D721Med (cell line): Measurements from ENCODE around the gene RSPH9.
"Not testable (repeated sequence)": the region's sequence is repeated elsewhere in the genome, so short reads cannot be mapped to it uniquely, and the experiment has no call there.

Source experiments
- DNase-seq: peaks from one replicate; pipeline ENCODE4 v3.0.0; 2011; ENCODE audit warnings: low spot score; ENCODE audit not compliant: insufficient read length
- FAIRE-seq: peaks from 2 replicates; lab custom pipeline; 2011; peaks lifted over from hg19 to GRCh38; lab: Jason Lieb, UNC
- TF ChIP-seq, protein P1 (sequence below): IDR thresholded peaks from 2 replicates; pipeline ENCODE4 v1.5.1; 2012; ENCODE audit warnings: mild to moderate bottlenecking, control low read depth; ENCODE audit not compliant: insufficient read depth; ENCODE audit errors: missing control alignments

The RSPH9 gene

DNA sequence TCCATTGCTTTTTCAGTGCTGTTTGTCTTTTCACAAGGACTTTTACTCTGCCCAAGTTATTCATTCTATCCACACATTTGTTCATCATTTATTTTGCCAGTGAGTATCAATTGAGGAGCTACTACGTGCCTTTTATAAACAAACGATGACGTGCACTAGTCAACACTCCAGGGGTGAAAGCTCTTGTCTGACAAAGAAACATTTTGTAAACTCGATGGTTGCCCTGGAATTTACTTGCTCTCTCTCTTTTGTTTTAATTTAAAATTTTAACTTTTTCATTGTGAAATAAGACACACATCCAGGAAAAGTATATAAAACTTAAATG lies 51.1 kb downstream of the RSPH9 start:
- no peak for DNase-seq
- FAIRE-seq: no peak
- TF ChIP-seq, protein P1, sequence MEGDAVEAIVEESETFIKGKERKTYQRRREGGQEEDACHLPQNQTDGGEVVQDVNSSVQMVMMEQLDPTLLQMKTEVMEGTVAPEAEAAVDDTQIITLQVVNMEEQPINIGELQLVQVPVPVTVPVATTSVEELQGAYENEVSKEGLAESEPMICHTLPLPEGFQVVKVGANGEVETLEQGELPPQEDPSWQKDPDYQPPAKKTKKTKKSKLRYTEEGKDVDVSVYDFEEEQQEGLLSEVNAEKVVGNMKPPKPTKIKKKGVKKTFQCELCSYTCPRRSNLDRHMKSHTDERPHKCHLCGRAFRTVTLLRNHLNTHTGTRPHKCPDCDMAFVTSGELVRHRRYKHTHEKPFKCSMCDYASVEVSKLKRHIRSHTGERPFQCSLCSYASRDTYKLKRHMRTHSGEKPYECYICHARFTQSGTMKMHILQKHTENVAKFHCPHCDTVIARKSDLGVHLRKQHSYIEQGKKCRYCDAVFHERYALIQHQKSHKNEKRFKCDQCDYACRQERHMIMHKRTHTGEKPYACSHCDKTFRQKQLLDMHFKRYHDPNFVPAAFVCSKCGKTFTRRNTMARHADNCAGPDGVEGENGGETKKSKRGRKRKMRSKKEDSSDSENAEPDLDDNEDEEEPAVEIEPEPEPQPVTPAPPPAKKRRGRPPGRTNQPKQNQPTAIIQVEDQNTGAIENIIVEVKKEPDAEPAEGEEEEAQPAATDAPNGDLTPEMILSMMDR: no peak

DNA sequence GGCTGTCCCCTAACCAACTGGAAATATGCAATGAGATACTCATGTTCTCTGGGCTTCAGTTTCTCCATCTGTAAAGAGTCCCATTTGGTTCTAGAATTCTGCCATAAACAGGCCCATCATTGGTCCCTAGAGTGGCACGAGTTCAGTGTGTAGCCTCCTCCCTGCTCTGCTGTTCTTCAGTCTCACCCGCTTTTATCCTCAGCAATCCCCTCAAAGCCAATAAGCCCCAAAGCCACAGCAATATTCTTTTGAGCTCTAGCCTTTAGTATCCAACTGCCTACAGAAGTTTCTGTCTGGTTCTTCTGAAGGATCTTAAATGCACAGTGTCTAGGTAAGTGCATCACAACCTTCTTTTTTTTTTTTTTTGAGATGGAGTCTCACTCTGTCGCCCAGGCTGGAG lies 52.6 kb downstream of the RSPH9 start:
- DNase-seq: peak; percentile 49
- no peak for FAIRE-seq
- TF ChIP-seq, protein P1: no peak

DNA sequence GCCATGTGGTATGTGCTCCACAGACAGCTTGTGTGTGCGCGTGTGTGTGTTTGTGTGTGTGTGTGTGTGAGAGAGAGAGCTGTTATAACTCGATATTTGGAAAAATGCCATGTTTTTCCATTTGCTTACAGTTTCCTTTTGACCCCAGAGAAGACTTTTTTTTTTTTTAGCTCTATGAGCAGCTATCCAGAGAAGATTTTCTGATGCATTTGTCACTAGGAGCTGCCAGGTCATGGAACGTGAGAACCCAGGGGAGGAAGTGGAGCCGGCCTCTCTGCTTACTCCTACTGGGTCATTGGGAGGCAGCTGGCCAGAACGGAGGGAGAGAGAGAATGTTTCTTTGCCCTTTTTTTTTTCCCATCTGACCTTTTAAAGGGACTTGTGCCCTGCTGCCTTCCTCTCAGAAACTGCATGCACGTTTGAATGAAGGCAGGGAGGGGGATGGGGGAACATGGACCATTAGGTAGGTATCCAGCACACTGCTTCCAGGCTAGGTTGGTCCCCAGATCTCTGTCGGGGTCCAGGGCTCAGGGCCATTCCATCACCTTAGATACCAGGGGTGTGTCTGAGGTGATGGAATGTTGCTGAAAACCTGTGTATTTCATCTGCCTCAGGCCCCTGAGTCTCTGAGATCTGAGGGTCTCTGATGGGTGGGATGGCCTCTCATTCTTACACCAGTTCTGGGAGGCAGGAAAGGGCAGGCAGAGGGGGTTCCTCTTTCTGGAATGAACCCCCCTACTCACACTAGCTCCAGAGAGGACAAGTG lies 53.9 kb downstream of the RSPH9 start:
- DNase-seq: no peak
- TF ChIP-seq, protein P1: no peak
- FAIRE-seq: no peak

DNA sequence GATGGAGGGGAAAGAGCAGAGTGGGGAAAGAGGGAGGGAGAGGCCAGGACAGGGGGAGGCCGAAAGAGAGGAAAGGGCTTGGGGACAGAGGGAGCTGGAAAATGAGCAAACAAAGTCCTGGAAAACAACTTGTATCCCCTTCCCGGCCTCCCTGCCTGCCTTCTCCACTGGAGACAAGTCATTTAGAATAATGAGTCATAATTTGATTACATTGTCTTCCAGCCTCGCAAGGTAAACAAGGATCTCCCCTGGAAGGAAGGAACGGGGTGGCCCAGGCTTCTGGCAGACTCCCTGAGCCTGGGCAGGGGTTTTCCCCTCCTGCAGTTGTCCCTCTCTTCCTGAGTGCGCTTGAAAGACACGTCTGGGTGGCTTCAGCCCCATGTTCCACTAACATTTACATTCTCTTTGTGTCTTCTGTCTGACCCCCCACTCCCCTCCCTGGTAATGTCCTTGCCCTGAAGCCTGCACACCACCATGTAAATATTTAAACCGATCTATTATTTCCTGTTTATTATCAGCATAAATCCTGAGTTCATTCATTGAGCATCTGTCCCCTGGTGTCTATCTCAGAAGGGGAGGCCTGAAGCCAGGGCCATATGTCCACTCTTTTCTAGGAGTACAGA lies 54.8 kb downstream of the RSPH9 start:
- TF ChIP-seq, protein P1: no peak
- DNase-seq (no peak), FAIRE-seq (no peak)

DNA sequence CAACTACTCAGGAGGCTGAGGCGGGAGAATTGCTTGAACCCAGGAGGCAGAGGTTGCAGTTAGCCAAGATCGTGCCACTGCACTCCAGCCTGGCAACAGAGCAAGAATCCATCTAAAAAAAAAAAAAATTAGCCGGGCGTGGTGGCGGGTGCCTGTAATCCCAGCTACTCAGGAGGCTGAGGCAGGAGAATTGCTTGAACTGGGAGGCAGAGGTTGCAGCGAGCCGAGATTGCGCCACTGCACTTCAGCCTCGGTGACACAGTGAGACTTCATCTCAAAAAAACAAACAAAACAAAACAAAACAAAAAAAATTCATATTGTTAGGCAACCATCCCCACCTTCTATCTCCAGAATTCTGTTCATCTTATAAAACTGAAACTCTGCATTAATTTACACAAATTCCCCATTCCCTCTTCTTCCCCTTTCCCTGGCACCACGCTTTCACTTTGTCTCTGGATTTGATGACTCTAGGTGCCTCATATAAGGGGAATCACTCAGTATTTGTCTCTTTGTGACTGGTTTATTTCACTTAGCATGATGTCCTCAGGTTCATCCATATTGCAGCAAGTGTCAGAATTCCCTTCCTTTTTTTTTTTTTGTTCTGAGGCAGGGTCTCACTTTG lies 56.2 kb downstream of the RSPH9 start:
- DNase-seq, FAIRE-seq: not testable (repeated sequence)

DNA sequence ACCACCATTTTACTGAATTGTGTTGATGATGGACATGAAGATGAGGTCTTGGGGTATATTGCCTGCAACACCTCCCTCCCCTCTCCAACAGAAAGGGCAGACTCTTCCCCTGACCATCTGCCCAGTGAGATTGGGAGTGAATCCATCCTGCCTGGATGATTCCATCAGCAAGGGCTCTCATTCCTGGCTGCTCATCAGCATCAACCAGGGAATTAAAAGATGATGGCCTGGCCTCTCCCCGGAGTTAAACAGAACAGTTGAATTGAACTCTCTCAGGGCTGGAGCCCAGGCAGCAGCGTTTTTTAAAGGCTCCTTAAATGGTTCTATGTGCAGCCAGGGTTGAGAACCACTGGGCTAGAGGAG lies 57.3 kb downstream of the RSPH9 start:
- TF ChIP-seq, protein P1: no peak
- FAIRE-seq (no peak), DNase-seq (no peak)

DNA sequence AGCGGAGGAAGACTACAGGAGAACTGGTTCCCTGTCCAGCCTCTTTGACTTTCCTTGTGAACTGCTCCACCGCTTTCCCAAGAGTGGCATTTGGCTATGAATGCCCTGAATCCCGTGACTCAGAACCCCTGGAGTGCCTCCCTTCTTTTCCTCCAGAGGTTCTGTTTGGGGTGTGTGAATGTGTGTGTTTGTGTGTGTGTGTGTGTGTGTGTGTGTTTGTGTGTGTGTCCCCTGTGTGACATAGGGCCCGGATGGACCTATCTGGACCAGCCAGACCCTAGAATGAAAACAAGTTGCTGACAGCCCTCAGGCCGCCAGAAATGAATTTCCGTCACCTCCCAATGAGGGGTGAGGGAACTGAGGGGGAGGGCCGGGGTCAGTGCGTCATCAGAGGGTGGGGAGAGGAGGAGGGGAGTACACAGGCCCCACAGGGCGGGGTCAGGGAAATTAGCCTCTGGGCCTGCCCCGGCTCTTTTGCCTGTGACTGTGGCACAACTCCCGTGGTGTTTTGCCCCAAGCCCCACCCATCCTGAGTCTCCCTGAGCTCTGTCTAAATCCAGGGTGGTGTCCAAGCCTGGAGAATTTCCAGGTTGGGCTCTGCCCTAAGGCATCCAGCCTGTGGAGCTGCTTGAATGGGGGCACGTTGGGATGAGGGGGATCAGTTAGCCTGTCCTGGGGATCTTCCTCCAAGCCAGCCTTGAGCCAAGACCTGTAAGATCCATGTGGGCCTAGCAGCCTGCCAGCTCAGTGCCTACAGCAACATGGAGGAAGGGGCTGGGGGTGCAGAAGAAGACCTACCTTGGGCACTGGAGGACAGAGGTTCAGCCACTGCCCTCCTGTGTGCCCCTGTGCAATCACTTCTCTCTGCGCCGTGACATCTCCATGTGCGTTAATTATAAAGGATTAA lies 58.0 kb downstream of the RSPH9 start:
- TF ChIP-seq, protein P1: no peak
- DNase-seq (no peak), FAIRE-seq (no peak)
